ENCODE results near the gene SLC8A1.

The SLC8A1 gene

GRCh38 chr2:40450796-40451430 is 977 bp downstream of the SLC8A1 start:
- peak; percentile 66 for FAIRE-seq
- no peak for TF ChIP-seq CTCF (IDR thresholded peaks at IDR 0.05; ENCODE audit: insufficient read depth, missing control alignments)
- no peak for DNase-seq (ENCODE audit: insufficient read length, low spot score)

- FAIRE-seq (peak; percentile 74), DNase-seq (ENCODE audit: insufficient read length, low spot score) (no peak)
- no peak for TF ChIP-seq CTCF (IDR thresholded peaks at IDR 0.05; ENCODE audit: insufficient read depth, missing control alignments)
These were observed 1.7 kb downstream of the SLC8A1 start for GRCh38 chr2:40450066-40450795.

- DNase-seq (ENCODE audit: insufficient read length, low spot score) (no peak), FAIRE-seq (peak; percentile 80)
- peak; percentile 73 for TF ChIP-seq CTCF (IDR thresholded peaks at IDR 0.05; ENCODE audit: insufficient read depth, missing control alignments)
These were observed 3.3 kb downstream of the SLC8A1 start for GRCh38 chr2:40448476-40449079.

GRCh38 chr2:40445467-40445866 is 6.4 kb downstream of the SLC8A1 start:
- FAIRE-seq (no peak), DNase-seq (ENCODE audit: insufficient read length, low spot score) (no peak)
- TF ChIP-seq CTCF (IDR thresholded peaks at IDR 0.05; ENCODE audit: insufficient read depth, missing control alignments) = no peak

- FAIRE-seq = peak; percentile 35
These were observed 11.1 kb downstream of the SLC8A1 start for GRCh38 chr2:40440835-40441234.

GRCh38 chr2:40439473-40439872 is 12.4 kb downstream of the SLC8A1 start:
- TF ChIP-seq CTCF (IDR thresholded peaks at IDR 0.05; ENCODE audit: insufficient read depth, missing control alignments) = no peak
- DNase-seq (ENCODE audit: insufficient read length, low spot score) (no peak), FAIRE-seq (peak; percentile 35)

More at GRCh38 chr2:40440835-40441234, 11.1 kb downstream of the SLC8A1 start:
- no peak for DNase-seq (ENCODE audit: insufficient read length, low spot score)
- no peak for TF ChIP-seq CTCF (IDR thresholded peaks at IDR 0.05; ENCODE audit: insufficient read depth, missing control alignments)

- DNase-seq (ENCODE audit: insufficient read length, low spot score) (no peak), FAIRE-seq (peak; percentile 60)
- TF ChIP-seq CTCF (IDR thresholded peaks at IDR 0.05; ENCODE audit: insufficient read depth, missing control alignments) = no peak
These were observed 15.8 kb downstream of the SLC8A1 start for GRCh38 chr2:40436093-40436475.
